GM12873 (cell line): ENCODE data around the gene SV2C.

Experiments
- CTCF ChIP-seq: IDR thresholded peaks from 2 replicates; pipeline ENCODE4 v1.5.1; 2012; ENCODE audit warnings: low read depth, mild to moderate bottlenecking, moderate library complexity, low read length, control low read depth; ENCODE audit not compliant: insufficient read depth; ENCODE audit errors: missing control alignments

Gene SV2C

GRCh38 chr5:76240336-76240735 is 157.2 kb downstream of the SV2C start:
- TF ChIP-seq CTCF, result no peak

GRCh38 chr5:76245590-76245989 is 162.4 kb downstream of the SV2C start:
- no peak for TF ChIP-seq CTCF

- no peak for TF ChIP-seq CTCF
Observed at GRCh38 chr5:76249621-76250020, 166.4 kb downstream of the SV2C start.

GRCh38 chr5:76250463-76250862 is 167.3 kb downstream of the SV2C start:
- TF ChIP-seq CTCF, result no peak

- no peak for TF ChIP-seq CTCF
Observed at GRCh38 chr5:76251656-76252055, 168.5 kb downstream of the SV2C start.

GRCh38 chr5:76252437-76252836 is 169.3 kb downstream of the SV2C start:
- no peak for TF ChIP-seq CTCF

GRCh38 chr5:76256116-76256889 is 173.1 kb downstream of the SV2C start:
- peak; percentile 88 for TF ChIP-seq CTCF
